ENCODE results near the gene CBLB. TPM values are rescaled to one million over a fixed set of nuclear protein-coding genes. Genes with fewer than 3 reads are reported as not detected.
A peak's percentile ranks its signal among the peaks of the same experiment; 100 is the strongest.

The CBLB gene
- total RNA-seq (2014; rRNA removed; shearing (Covaris generic)), result 6.5 and 7.9 TPM in 2 replicates

GRCh38 chr3:105868742-105869530, at the start of gene CBLB:
Gene CBLB (minus strand): TSS chr3:105869012. CDS start chr3:105867577, 1,435 bp downstream.
- Histone ChIP-seq H3K4me3 (ENCODE audit: insufficient read depth, low read depth, low read length) (peak within 1 kb of the TSS; percentile 92), H3K27me3 (ENCODE audit: control insufficient read depth, insufficient read depth, low read length) (no peaks in the 10 kb centered on the region), H3K36me3 (replicated peaks; ENCODE audit: control insufficient read depth, insufficient read depth, low read length) (no peaks in the 10 kb centered on the region)
- DNase-seq, result peak; percentile 93

GRCh38 chr3:105916767-105917166, 48.0 kb upstream of the CBLB start:
- H3K4me3 ChIP-seq (ENCODE audit: insufficient read depth, low read depth, low read length), result no peak overlapping the region
- H3K36me3 ChIP-seq (replicated peaks; ENCODE audit: control insufficient read depth, insufficient read depth, low read length), result no peaks in the 10 kb centered on the region
- DNase-seq, result no peak
- H3K27me3 ChIP-seq (ENCODE audit: control insufficient read depth, insufficient read depth, low read length), result no peaks in the 10 kb centered on the region

GRCh38 chr3:105915524-105915923, 46.7 kb upstream of the CBLB start:
- DNase-seq, result no peak
- H3K36me3 ChIP-seq (replicated peaks; ENCODE audit: control insufficient read depth, insufficient read depth, low read length), result no peaks in the 10 kb centered on the region
- H3K27me3 ChIP-seq (ENCODE audit: control insufficient read depth, insufficient read depth, low read length), result no peaks in the 10 kb centered on the region
- H3K4me3 ChIP-seq (ENCODE audit: insufficient read depth, low read depth, low read length), result no peak overlapping the region

- Histone ChIP-seq H3K27me3 (ENCODE audit: control insufficient read depth, insufficient read depth, low read length) (no peaks in the 10 kb centered on the region), H3K4me3 (ENCODE audit: insufficient read depth, low read depth, low read length) (no peak overlapping the region), H3K36me3 (replicated peaks; ENCODE audit: control insufficient read depth, insufficient read depth, low read length) (no peaks in the 10 kb centered on the region)
- DNase-seq, result no peak
Observed at GRCh38 chr3:105913616-105914015, 44.8 kb upstream of the CBLB start.

GRCh38 chr3:105912891-105913290, 44.1 kb upstream of the CBLB start:
- H3K27me3 ChIP-seq (ENCODE audit: control insufficient read depth, insufficient read depth, low read length), result no peaks in the 10 kb centered on the region
- no peaks in the 10 kb centered on the region for H3K36me3 ChIP-seq (replicated peaks; ENCODE audit: control insufficient read depth, insufficient read depth, low read length)
- H3K4me3 ChIP-seq (ENCODE audit: insufficient read depth, low read depth, low read length), result no peak overlapping the region
- no peak for DNase-seq

GRCh38 chr3:105911496-105911895, 42.7 kb upstream of the CBLB start:
- H3K36me3 ChIP-seq (replicated peaks; ENCODE audit: control insufficient read depth, insufficient read depth, low read length), result no peaks in the 10 kb centered on the region
- DNase-seq, result no peak
- no peaks in the 10 kb centered on the region for H3K27me3 ChIP-seq (ENCODE audit: control insufficient read depth, insufficient read depth, low read length)
- no peak overlapping the region for H3K4me3 ChIP-seq (ENCODE audit: insufficient read depth, low read depth, low read length)

- Histone ChIP-seq H3K36me3 (replicated peaks; ENCODE audit: control insufficient read depth, insufficient read depth, low read length) (no peaks in the 10 kb centered on the region), H3K4me3 (ENCODE audit: insufficient read depth, low read depth, low read length) (no peak overlapping the region), H3K27me3 (ENCODE audit: control insufficient read depth, insufficient read depth, low read length) (no peaks in the 10 kb centered on the region)
- no peak for DNase-seq
Observed at GRCh38 chr3:105907777-105908176, 39.0 kb upstream of the CBLB start.

- Histone ChIP-seq H3K36me3 (replicated peaks; ENCODE audit: control insufficient read depth, insufficient read depth, low read length) (no peaks in the 10 kb centered on the region), H3K4me3 (ENCODE audit: insufficient read depth, low read depth, low read length) (no peak overlapping the region), H3K27me3 (ENCODE audit: control insufficient read depth, insufficient read depth, low read length) (no peaks in the 10 kb centered on the region)
- no peak for DNase-seq
Observed at GRCh38 chr3:105906836-105907235, 38.0 kb upstream of the CBLB start.

GRCh38 chr3:105906345-105906744, 37.5 kb upstream of the CBLB start:
- DNase-seq, result no peak
- Histone ChIP-seq H3K4me3 (ENCODE audit: insufficient read depth, low read depth, low read length) (no peak overlapping the region), H3K27me3 (ENCODE audit: control insufficient read depth, insufficient read depth, low read length) (no peaks in the 10 kb centered on the region), H3K36me3 (replicated peaks; ENCODE audit: control insufficient read depth, insufficient read depth, low read length) (no peaks in the 10 kb centered on the region)

DNA sequence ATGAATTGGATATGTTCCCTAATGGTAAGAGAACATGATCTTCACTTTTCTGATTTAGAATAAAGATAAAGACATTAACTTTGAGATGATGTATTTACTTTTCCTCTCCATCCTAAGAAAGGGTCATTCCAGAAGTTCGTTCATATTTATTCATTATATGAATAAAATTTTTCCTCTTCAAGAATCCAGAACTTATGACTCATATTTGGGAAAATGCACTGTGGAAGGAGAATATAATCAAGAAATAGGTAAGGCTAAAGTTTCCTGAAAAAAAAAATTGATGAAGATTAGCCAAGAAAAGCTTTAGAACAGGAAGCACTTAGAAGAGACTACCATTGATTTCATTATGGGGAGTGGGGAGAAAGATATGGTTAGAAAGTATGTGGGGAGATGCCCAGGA, 36.5 kb upstream of the CBLB start:
- no peak for DNase-seq
- Histone ChIP-seq H3K4me3 (ENCODE audit: insufficient read depth, low read depth, low read length) (no peak overlapping the region), H3K27me3 (ENCODE audit: control insufficient read depth, insufficient read depth, low read length) (no peaks in the 10 kb centered on the region), H3K36me3 (replicated peaks; ENCODE audit: control insufficient read depth, insufficient read depth, low read length) (no peaks in the 10 kb centered on the region)

- Histone ChIP-seq H3K27me3 (ENCODE audit: control insufficient read depth, insufficient read depth, low read length) (no peaks in the 10 kb centered on the region), H3K36me3 (replicated peaks; ENCODE audit: control insufficient read depth, insufficient read depth, low read length) (no peaks in the 10 kb centered on the region), H3K4me3 (ENCODE audit: insufficient read depth, low read depth, low read length) (no peak overlapping the region)
- DNase-seq, result no peak
Observed at GRCh38 chr3:105904678-105905284, 36.0 kb upstream of the CBLB start.

DNA sequence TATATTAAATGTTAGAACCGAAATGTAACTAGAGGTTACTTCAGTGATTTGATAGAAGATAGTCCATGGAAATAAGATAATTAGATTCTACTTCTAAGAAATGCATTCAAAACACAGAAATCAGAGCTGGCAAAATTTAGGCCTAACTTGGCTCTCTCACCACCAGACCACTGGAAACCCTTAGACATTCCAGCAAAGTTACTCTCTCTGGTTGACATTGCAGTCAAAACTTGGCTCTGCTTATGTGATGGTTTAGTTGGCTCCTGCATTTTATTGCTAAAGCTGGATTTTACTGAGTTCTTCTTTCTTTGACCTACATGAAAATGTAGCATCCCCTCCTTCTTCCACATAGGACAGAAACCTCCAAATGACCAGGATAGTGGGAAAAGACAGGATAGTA, 35.4 kb upstream of the CBLB start:
- no peak for DNase-seq
- H3K36me3 ChIP-seq (replicated peaks; ENCODE audit: control insufficient read depth, insufficient read depth, low read length), result no peaks in the 10 kb centered on the region

DNA sequence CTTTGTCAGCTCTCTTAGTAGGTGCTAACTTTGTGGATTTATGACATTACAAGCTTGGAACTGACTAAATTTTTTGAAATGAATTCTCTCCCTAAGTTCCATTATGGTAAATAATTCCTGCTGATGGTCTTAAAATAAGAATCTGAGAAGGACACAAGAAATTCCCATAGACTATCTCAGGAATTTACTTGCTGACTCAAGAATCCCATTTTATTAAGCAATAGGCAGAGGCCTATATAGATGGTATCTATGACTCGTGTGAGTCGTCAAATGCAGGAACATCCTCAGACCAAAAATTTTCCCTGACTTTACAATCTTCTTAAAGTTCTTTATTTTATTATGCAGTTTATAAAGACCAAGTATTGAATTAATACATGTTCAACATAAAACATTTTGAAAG, 30.7 kb upstream of the CBLB start:
- no peak for DNase-seq
- Histone ChIP-seq H3K4me3 (ENCODE audit: insufficient read depth, low read depth, low read length) (no peak overlapping the region), H3K27me3 (ENCODE audit: control insufficient read depth, insufficient read depth, low read length) (no peaks in the 10 kb centered on the region), H3K36me3 (replicated peaks; ENCODE audit: control insufficient read depth, insufficient read depth, low read length) (no peaks in the 10 kb centered on the region)

More for the DNA sequence above, 35.4 kb upstream of the CBLB start:
- H3K27me3 ChIP-seq (ENCODE audit: control insufficient read depth, insufficient read depth, low read length), result no peaks in the 10 kb centered on the region
- no peak overlapping the region for H3K4me3 ChIP-seq (ENCODE audit: insufficient read depth, low read depth, low read length)

DNA sequence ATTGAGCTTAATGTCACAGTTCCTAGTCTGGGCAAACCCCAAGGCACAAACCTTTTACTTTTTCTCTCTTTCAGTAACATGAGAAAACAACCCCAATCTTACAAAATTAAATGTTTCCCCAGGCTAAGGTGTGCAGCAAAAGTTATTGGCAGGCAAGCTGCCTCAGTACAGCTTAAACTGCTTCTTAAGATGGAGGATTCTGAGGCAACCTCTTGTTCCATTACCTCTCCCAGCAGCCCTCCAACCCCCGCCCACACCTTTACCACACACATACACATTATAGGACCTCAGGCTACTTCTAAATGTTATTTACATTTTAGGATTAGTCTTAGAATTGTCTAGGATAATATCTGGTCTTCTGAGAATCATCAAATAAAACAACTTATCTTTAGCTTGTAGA, 22.3 kb upstream of the CBLB start:
- no peak for DNase-seq
- Histone ChIP-seq H3K27me3 (ENCODE audit: control insufficient read depth, insufficient read depth, low read length) (no peaks in the 10 kb centered on the region), H3K36me3 (replicated peaks; ENCODE audit: control insufficient read depth, insufficient read depth, low read length) (no peaks in the 10 kb centered on the region), H3K4me3 (ENCODE audit: insufficient read depth, low read depth, low read length) (no peak overlapping the region)

Measured in H7 (cell line).